ENCODE data around the gene ANKRD33B. TPM values are rescaled to one million over a fixed set of nuclear protein-coding genes. Genes with fewer than 3 reads are reported as not detected.
"Not testable (repeated sequence)": the region's sequence is repeated elsewhere in the genome, so short reads cannot be mapped to it uniquely, and the experiment has no call there.

Gene ANKRD33B
- polyA plus RNA-seq, 1 donor = 1.5 TPM

DNA sequence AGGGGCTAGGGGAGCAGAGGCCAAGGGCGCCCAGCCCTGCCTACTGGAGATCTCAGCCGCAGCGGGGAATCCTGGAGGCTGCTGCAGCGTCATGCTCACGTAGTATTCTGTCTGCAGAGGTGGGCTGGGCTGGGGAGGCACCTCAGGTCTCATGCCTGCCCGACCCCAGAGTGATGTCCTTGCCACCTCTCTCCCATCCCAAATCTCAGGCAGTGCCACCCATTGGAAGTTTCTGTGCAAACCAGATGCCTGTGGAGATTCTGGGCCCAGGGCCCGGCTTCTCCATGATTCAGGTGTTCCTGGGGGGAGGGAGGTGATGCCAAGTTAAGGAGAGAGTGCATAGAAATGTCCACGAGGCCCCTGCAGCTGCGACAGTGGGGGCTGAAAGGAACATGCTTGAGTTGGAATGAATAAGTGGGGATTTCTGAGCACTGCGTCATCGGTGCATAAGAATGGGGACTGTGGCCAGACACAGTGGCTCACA is 72.0 kb downstream of the ANKRD33B start:
- no peak for DNase-seq

GRCh38 chr5:10636363-10637142 is 72.7 kb downstream of the ANKRD33B start:
- no peak for DNase-seq

DNA sequence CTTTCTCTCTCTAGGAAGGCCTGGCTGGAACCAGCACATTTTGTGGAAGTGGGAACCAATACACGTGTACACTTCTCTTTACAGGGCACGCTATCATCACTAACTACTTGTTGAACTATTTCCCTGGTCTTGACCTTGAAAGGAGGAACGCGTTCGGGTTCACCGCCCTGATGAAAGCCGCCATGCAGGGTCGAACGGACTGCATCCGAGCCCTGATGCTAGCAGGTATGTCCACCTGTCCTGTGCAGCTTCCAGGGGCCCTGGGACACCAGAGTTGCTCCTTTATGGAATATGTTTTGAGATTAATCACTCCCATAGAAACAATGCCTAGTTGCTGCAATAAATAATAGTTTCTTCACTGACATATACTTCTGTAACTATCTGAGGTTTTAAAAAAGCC is 74.1 kb downstream of the ANKRD33B start:
- DNase-seq = no peak

GRCh38 chr5:10638723-10639122 is 74.9 kb downstream of the ANKRD33B start:
- DNase-seq = not testable (repeated sequence)

- no peak for DNase-seq
Measured at GRCh38 chr5:10639846-10640368, 76.0 kb downstream of the ANKRD33B start.

- DNase-seq = no peak
Measured at GRCh38 chr5:10642367-10642766, 78.5 kb downstream of the ANKRD33B start.

DNA sequence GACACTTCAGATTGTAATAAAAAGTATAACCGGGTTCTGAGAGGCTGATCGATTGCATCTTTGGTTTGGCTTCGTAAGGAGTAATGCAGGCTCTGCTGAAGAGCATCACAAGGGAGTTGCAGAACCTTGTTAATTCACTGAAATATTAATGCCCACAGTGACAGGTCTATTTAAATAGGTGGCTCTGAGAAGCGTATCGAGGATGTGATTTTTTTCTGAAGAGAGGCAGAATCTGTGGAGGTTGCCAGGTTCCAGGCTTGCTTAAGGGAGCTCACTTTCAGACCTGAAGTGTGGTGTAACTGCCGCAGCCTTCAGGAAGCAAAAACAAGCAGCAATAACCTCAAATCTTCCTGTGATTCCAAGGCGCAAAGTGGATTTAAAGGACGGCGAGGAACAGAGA is 80.3 kb downstream of the ANKRD33B start:
- no peak for DNase-seq

DNA sequence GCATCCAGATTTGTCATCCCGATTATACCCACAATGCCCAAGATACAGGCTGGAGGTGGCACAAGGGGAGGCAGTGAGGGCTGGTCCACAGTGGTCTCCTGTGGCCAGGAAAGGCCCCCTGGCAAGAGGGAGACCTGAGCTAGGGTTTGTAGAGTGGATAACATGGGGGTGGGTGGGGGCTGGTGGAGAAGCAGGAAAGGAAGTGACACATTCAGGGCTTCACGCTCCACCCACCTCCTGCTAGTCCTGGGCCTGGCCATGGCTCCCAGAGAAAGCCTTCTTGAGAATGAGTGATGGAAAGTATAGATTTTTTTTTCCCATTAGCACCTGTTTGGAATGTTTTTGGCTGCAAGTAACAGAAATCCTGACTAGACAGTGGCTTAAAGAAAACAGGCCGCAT is 81.3 kb downstream of the ANKRD33B start:
- DNase-seq = no peak

DNA sequence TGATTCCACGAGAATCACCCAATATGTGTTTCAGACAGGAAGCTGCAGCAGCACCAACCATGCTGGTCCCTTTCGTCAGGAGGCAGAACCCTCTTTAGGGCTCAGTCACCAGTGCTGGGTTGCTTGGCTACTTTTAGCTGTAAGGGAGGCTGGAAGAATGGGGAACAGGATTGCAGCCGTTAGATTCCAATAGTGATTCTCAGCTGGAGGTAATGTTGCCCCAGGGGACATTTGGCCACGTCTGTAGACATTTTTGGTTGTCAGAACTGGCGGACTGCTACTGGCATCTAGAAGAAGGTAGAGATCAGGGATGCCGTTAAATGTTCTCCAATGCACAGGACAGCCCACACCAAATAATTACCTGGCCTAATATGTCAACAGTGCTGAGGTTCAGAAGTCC is 81.8 kb downstream of the ANKRD33B start:
- no peak for DNase-seq

DNA sequence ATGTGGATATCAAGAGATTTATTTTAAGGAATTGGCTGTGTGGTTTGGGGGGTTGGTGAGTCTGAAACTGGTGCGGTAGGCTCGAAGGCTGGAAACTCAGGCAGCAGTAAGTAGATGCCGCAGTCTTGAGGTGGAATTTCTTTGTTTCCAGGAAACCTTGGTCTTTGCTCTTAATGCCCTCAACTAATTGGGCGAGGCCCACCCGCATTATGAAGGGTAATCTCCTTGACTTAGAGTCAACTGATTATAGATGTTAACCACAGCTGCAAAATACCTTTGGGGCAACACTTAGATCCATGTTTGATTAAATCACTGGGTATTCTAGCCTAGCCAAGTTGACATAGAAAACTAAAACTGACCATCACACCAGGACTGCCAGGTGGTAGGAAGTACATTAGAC is 83.8 kb downstream of the ANKRD33B start:
- DNase-seq = no peak

DNA sequence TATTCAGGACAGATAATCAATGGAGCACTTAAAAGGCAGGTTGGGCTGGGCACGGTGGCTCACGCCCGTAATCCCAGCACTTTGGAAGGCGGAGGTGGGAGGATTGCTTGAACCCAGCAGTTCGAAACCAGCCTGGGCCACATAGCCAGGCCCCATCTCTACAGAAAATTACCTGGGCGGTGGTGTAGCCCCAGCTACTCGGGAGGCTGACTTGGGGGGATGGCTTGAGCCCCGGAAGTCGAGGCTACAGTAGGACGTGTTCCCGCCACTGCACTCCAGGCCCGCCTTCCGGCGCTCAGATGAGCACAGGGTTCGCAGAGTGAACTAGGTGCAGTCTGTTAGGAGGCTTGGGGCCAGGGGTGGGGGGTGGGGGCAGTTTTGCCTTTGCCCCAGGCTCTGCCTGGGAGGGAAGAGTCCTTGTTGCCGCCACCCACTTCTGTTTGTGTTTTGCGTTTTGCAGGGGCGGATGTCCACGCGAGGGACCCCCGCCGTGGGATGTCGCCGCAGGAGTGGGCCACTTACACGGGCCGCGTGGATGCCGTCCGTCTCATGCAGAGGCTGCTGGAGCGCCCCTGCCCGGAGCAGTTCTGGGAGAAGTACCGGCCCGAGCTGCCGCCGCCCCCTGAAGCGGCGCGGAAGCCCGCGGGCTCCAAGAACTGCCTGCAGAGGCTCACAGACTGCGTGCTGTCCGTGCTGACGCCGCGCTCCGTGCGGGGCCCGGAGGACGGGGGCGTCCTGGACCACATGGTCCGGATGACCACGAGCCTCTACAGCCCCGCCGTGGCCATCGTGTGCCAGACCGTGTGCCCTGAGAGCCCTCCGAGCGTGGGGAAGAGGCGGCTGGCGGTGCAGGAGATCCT is 85.2 kb downstream of the ANKRD33B start:
- DNase-seq = no peak

GRCh38 chr5:10649666-10650380 is 86.0 kb downstream of the ANKRD33B start:
- peak; percentile 55 for DNase-seq

DNA sequence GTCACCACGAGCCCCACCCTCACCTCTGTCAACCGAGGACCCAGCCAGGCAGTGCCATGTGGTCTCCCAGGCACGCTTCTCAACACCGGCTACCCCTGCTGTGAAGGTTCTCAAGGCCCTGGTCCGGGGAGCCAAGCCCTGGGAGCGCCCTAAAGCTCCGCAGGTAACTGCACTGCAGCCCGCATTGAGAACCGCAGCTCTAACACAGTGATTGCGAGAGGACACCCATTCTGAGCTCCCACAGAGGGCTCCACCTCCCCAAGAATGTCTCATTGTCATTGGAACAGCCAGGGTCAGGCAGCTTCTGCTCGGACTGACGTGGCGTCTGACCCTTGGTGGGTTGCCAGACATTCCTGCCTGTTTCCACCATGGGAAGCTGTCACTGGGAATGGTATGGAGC is 88.3 kb downstream of the ANKRD33B start:
- DNase-seq = no peak

DNA sequence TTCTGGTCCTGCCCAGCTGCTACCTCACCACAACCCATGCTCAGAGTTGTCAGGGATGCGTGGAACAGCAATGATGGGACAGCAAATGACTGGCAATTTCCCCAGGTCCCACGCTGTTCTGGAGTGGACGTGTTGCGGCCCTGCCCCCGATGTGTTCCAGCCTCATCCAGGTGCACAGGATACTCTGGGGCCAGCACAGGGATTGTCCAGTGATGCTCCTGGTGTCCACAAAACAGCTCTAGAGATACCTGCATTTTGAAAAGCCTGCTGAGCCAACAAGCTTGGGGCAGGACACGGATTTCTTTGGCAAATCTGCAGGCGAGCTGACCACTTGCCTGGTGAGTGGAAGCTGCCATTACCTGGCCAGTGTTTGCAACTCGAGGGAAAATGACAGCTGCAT is 88.7 kb downstream of the ANKRD33B start:
- no peak for DNase-seq

DNA sequence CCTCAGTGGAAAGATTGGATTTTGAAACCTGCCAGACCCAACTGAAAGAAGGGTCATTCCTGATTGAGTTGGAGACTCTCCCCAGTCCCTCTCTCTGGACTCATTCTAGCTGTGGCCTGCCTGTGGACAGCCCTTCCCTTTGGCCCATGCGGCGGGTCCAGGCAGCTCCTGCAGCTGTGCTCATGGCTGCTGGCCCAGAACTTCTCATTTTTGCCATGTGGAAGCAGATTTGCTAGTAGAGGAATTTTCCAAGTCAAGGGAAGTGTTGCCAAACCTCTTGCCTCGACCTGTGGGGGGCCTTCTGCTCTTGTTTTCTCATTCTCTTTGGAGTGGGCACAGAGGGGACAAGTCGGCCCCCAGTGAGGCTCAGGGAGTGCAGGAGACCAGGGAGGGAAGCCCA is 89.2 kb downstream of the ANKRD33B start:
- DNase-seq = no peak

DNA sequence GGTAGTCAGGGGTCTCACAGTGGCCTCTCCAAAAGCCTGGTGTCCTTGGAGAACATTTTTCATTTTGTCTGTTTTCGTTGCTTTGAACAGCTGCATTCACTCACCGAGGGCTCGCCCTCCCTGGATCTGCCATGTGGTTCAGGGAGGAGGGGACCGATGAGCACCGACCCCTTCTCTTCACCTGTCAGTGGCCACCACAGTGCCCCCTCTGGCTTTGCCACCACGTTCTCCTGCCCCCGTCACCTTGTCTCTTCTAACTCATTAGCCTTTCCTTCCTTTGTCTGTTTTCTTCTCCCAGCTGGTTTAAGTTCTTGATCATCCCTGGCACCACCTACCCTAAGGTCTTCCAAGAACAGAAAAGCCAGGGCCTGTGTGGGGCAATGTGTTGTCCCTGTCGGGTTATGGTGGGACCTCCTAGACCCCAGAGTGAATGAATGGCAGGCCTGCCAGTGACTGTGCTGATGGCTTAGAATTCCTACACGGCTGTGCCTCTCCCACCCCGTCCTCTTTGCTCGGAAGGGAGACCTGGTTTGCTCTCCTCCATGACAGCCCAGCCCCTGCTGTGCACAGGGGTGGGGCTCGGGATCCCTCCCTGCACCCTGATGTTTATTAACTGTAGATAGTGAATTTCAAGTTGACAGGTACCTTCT is 90.0 kb downstream of the ANKRD33B start:
- no peak for DNase-seq

- no peak for DNase-seq
Measured at GRCh38 chr5:10654566-10654965, 90.7 kb downstream of the ANKRD33B start.

GRCh38 chr5:10655161-10655971 is 91.5 kb downstream of the ANKRD33B start:
- no peak for DNase-seq

GRCh38 chr5:10655972-10656830 is 92.3 kb downstream of the ANKRD33B start:
- DNase-seq = no peak

DNA sequence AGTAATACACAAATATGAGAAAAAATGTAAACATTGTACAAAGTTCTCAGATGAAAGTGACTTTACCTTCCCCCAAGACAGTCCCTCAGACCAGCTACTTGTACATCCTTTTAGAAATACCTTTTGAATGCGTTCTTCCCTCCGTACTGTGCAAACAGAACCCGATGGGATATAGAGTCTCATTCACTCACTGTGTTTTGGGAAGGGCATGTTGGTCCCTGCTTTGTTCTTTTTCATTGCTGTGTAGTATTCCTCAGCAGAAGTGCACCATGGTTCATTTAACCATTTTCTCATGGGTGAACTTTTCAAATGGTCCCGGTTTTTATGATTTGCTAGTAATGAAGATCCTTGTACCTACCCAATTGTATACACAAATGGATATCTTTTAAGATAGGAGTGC is 94.4 kb downstream of the ANKRD33B start:
- no peak for DNase-seq

All from left kidney (tissue), 2 donors.